Measurements from ENCODE around the gene HFE. TPM values are rescaled to one million over a fixed set of nuclear protein-coding genes. Genes with fewer than 3 reads are reported as not detected.

HFE gene
- total RNA-seq, 4 donors from 2014 or later, result 5.3 to 10.7 (median 8.8) TPM

GRCh38 chr6:26123675-26123946 is 36.4 kb downstream of the HFE start:
- DNase-seq (ENCODE audit: low spot score) (no peak), ATAC-seq (ENCODE audit: low FRiP score) (no peak)
- no peak for TF ChIP-seq CTCF (IDR thresholded peaks at IDR 0.05)

- no peak for TF ChIP-seq CTCF (IDR thresholded peaks at IDR 0.05)
- DNase-seq (ENCODE audit: low spot score) (no peak), ATAC-seq (ENCODE audit: low FRiP score) (peak; percentile 88)
Observed at GRCh38 chr6:26123947-26124780, 36.9 kb downstream of the HFE start.

- ATAC-seq (ENCODE audit: low FRiP score) (no peak), DNase-seq (ENCODE audit: low spot score) (no peak)
- no peak for TF ChIP-seq CTCF (IDR thresholded peaks at IDR 0.05)
Observed at GRCh38 chr6:26124781-26125685, 37.8 kb downstream of the HFE start.

GRCh38 chr6:26126394-26127235 is 39.4 kb downstream of the HFE start:
- DNase-seq (ENCODE audit: low spot score) (no peak), ATAC-seq (ENCODE audit: low FRiP score) (no peak)
- no peak for TF ChIP-seq CTCF (IDR thresholded peaks at IDR 0.05)

- DNase-seq (ENCODE audit: low spot score) (no peak), ATAC-seq (ENCODE audit: low FRiP score) (no peak)
- TF ChIP-seq CTCF (IDR thresholded peaks at IDR 0.05), result no peak
Observed at GRCh38 chr6:26128013-26128771, 41.0 kb downstream of the HFE start.

GRCh38 chr6:26129656-26130055 is 42.4 kb downstream of the HFE start:
- DNase-seq (ENCODE audit: low spot score) (no peak), ATAC-seq (ENCODE audit: low FRiP score) (no peak)
- no peak for TF ChIP-seq CTCF (IDR thresholded peaks at IDR 0.05)

Measured in omental fat pad (tissue), 4 donors.